ENCODE results near the gene KATNBL1.
A peak's percentile ranks its signal among the peaks of the same experiment; 100 is the strongest.

Gene KATNBL1

GRCh38 chr15:34106423-34106822 is 103.5 kb downstream of the KATNBL1 start:
- no peak overlapping the region for H3K4me3 ChIP-seq
- H3K27ac ChIP-seq: no peak overlapping the region
- TF ChIP-seq, protein P1, sequence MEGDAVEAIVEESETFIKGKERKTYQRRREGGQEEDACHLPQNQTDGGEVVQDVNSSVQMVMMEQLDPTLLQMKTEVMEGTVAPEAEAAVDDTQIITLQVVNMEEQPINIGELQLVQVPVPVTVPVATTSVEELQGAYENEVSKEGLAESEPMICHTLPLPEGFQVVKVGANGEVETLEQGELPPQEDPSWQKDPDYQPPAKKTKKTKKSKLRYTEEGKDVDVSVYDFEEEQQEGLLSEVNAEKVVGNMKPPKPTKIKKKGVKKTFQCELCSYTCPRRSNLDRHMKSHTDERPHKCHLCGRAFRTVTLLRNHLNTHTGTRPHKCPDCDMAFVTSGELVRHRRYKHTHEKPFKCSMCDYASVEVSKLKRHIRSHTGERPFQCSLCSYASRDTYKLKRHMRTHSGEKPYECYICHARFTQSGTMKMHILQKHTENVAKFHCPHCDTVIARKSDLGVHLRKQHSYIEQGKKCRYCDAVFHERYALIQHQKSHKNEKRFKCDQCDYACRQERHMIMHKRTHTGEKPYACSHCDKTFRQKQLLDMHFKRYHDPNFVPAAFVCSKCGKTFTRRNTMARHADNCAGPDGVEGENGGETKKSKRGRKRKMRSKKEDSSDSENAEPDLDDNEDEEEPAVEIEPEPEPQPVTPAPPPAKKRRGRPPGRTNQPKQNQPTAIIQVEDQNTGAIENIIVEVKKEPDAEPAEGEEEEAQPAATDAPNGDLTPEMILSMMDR (IDR thresholded peaks at IDR 0.05): no peak
- no peak for DNase-seq (ENCODE audit: low spot score)

- peak overlapping the region; percentile 93 for H3K4me3 ChIP-seq
- DNase-seq (ENCODE audit: low spot score): no peak
- TF ChIP-seq, protein P1 (IDR thresholded peaks at IDR 0.05): no peak
- H3K27ac ChIP-seq: peak overlapping the region; percentile 65 to 88
Measured at GRCh38 chr15:34102175-34102925, 107.5 kb downstream of the KATNBL1 start.

- TF ChIP-seq, protein P1 (IDR thresholded peaks at IDR 0.05): no peak
- H3K4me3 ChIP-seq: peak within 1 kb of the TSS; percentile 93
- DNase-seq (ENCODE audit: low spot score): peak; percentile 99
- peak within 1 kb of the TSS; percentile 65 to 88 for H3K27ac ChIP-seq
Measured at GRCh38 chr15:34101366-34102174, 108.3 kb downstream of the KATNBL1 start, which contains the start of the genes EMC7 and PGBD4. Gene EMC7, minus strand, starts transcription at chr15:34101862. Its CDS starts 23 bp downstream, at chr15:34101839. Gene PGBD4, plus strand, starts transcription at chr15:34102083. Its CDS starts 449 bp downstream, at chr15:34102532.

- DNase-seq (ENCODE audit: low spot score): no peak
- Histone ChIP-seq H3K4me3 (no peak overlapping the region), H3K27ac (no peak overlapping the region)
- TF ChIP-seq, protein P1 (IDR thresholded peaks at IDR 0.05): no peak
Measured at GRCh38 chr15:34099914-34100313, 110.0 kb downstream of the KATNBL1 start.

Data from coronary artery (tissue), 2 donors.